ENCODE data around the gene PEX26.

DNA sequence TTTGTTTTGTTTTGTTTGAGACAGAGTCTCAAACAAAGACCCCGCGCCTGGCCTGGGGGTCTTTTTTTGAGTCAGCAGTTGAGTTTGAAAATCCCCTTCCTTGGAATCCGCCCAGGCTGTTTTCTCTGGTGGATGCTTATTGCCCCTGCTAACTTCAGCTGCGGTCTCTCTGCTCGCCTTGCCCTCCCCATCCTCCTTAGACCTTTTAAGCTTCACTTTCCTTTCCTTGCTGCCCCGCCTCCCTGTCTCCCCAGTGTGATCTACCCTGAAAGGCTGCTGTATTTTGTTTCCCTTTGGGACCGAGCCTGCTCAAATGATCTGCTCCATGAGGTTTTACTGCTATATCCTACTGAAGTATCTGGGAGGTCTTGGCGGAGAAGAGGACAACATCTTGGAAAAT is 74.7 kb downstream of the PEX26 start:
- TF ChIP-seq CTCF (IDR thresholded peaks at IDR 0.05) (no peak), EZH2 (IDR thresholded peaks at IDR 0.05; ENCODE audit: borderline replicate concordance, insufficient read depth, low read depth, low read length, poor library complexity, severe bottlenecking) (no peak)

Measured in B cell (primary cell).